ENCODE measurements around the gene CRHR2.

CRHR2 gene

DNA sequence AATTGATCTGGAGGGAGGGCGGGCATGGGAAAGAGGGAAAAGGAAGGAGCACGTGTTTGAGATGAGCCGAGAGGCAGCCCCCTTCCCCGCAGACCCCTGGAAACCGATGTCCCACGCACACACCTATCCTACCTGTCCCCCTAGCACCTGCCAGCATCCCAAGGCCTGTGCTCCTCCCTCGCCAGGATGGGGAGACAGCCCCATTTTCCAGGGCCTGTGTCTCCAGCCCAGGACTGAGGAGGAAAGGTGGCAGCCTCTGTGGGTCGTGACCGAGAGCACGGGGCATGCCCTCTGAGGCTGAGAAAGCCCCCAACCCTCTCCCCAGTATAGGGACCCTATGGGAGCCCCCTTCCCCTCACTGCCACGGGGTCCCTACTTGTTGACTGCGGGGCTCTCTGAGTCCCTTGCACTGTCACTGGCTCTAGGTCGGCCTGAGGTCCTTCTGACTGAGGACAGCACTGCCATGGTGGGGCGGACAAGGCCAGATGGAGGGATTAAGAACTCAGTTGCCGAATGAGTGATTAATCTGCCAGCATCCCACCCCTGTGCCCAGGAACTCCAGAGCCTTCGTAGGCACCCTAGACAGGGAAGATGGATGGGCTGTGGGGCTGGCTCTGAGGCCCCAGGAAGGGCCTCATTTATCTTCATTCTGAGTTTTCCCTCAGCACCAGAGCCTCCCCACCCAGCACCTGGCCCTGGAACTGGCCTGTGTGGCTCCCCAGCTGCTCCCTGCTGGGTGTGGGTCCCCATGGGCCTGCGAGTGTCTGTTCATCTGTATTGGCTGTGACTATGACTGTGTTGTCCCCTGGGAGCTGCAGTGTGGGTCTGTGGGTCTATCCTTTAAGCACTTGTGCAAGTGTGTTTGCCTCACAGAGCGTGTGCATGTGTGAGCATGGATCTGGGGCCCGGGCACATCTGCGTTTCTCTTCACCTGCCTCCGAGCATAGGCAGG is 26.0 kb downstream of the CRHR2 start:
- no peak overlapping the region for H3K4me3 Mint-ChIP-seq
- H3K4me1 Mint-ChIP-seq: no peaks in the 10 kb centered on the region
- no peak for ATAC-seq
- H3K27me3 Mint-ChIP-seq: no peaks in the 10 kb centered on the region
- H3K27ac Mint-ChIP-seq: peak overlapping the region in 1 of 2 donors; percentile 7
- no peak for DNase-seq
- no peaks in the 10 kb centered on the region for H3K9me3 Mint-ChIP-seq

- DNase-seq: no peak
- H3K4me3 Mint-ChIP-seq: no peak overlapping the region
- peak overlapping the region in 1 of 2 donors; percentile 69 for H3K27ac Mint-ChIP-seq
- no peak for ATAC-seq
- no peaks in the 10 kb centered on the region for H3K4me1 Mint-ChIP-seq
- H3K27me3 Mint-ChIP-seq: no peaks in the 10 kb centered on the region
- H3K9me3 Mint-ChIP-seq: no peaks in the 10 kb centered on the region
Observed at GRCh38 chr7:30655096-30655970, 26.9 kb downstream of the CRHR2 start.

GRCh38 chr7:30654296-30655090 is 27.8 kb downstream of the CRHR2 start:
- no peaks in the 10 kb centered on the region for H3K9me3 Mint-ChIP-seq
- H3K27ac Mint-ChIP-seq: peak overlapping the region in 1 of 2 donors; percentile 69
- ATAC-seq (no peak), DNase-seq (no peak)
- H3K4me1 Mint-ChIP-seq: no peaks in the 10 kb centered on the region
- H3K4me3 Mint-ChIP-seq: no peak overlapping the region
- no peaks in the 10 kb centered on the region for H3K27me3 Mint-ChIP-seq

GRCh38 chr7:30652698-30653641 is 29.3 kb downstream of the CRHR2 start:
- H3K27ac Mint-ChIP-seq: peak overlapping the region in 1 of 2 donors; percentile 64
- DNase-seq (no peak), ATAC-seq (no peak)
- H3K4me3 Mint-ChIP-seq: no peak overlapping the region
- H3K4me1 Mint-ChIP-seq: no peaks in the 10 kb centered on the region
- H3K9me3 Mint-ChIP-seq: no peaks in the 10 kb centered on the region
- no peaks in the 10 kb centered on the region for H3K27me3 Mint-ChIP-seq

DNA sequence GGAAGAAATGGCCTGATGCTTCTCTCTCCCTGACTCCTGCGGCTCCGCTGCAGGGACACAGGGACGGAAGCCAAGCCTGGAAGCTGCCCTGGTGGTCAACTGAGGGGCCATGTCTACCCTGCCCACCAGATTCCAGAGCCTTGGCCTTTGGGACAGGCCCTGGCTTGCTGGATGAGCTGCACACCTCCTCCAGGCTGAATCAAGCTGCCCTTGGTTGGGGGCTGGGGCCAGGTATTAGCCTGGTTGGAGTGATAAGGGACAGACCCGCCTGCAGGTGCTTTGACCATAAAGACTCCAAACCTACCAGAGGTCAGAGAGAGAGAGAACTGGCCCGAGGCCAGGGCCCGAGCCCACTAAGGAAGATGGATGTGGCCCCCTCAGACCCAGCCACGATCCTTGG is 30.1 kb downstream of the CRHR2 start:
- DNase-seq: no peak
- Mint-ChIP-seq H3K27me3 (no peaks in the 10 kb centered on the region), H3K4me3 (no peak overlapping the region)

DNA sequence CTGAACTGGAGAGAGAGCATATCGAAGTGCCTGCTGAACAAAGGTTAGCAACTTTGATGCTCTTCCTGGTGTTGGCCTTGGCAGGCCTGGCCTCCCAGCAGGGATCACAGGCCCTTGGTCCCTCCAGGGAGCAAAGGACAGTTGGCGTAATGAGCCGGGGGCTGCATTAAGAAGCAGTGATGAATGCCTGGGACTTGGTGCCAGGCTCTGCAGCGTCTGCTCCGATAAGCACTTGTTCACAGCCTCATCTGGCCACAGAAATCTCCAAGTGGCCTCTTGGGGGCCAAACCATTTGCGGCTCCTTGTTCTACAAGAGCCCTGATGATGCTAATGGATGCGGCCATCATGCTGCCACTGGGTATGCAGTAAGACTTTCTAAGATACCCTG is 31.8 kb downstream of the CRHR2 start:
- DNase-seq (no peak), ATAC-seq (no peak)
- Mint-ChIP-seq H3K9me3 (no peaks in the 10 kb centered on the region), H3K4me3 (no peak overlapping the region), H3K27ac (no peak overlapping the region), H3K4me1 (no peaks in the 10 kb centered on the region), H3K27me3 (no peaks in the 10 kb centered on the region)

More for the DNA sequence above, 30.1 kb downstream of the CRHR2 start:
- Mint-ChIP-seq H3K27ac (no peak overlapping the region), H3K9me3 (no peaks in the 10 kb centered on the region), H3K4me1 (no peaks in the 10 kb centered on the region)
- no peak for ATAC-seq

- ATAC-seq: no peak
- H3K4me1 Mint-ChIP-seq: no peaks in the 10 kb centered on the region
Observed at GRCh38 chr7:30649717-30650420, 32.4 kb downstream of the CRHR2 start.

DNA sequence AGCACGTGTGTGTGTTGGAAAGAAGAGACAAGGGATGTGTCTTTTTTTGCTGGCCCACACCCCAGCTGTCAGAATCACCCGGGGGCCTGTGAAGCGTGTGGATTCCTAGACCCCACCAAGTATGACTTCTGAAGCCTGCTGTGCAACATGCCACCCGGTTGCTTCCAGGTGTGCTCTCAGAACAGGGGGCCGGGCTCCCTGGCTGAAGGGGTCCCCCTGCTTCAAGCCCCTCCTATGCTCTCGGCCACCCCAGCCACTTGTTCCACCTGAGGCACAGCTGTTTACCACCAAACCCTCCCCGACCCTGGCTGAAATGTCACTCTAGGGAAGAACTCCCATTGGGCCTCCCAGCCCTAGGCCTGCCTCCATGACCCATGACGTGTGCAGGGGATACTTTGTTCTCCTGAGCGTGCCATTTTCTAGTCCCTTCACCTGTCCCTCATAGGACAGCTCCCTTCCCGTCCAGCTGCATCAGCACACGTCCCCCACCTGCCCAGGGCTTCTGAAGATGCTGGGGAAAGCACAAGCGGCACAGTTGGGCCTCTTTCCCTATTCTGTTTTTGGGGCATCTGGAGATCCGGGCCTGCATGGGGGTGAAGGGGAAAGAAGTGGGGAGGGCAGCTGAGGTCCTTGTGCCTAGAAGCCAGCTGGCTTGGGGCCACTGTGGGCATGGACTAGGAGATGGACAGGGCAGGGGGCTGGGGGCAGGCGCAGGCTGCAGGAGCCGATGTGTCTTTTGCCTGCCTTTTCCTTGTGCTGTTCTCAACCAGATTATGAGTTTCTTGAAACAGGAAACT is 33.3 kb downstream of the CRHR2 start:
- Mint-ChIP-seq H3K9me3 (no peaks in the 10 kb centered on the region), H3K4me1 (no peaks in the 10 kb centered on the region), H3K27me3 (no peaks in the 10 kb centered on the region), H3K27ac (peak overlapping the region in 1 of 2 donors; percentile 43), H3K4me3 (no peak overlapping the region)
- DNase-seq (no peak), ATAC-seq (peak; percentile 4)

More at GRCh38 chr7:30649717-30650420, 32.4 kb downstream of the CRHR2 start:
- H3K9me3 Mint-ChIP-seq: no peaks in the 10 kb centered on the region
- peak overlapping the region; percentile 4 to 42 for H3K27ac Mint-ChIP-seq
- H3K27me3 Mint-ChIP-seq: no peaks in the 10 kb centered on the region
- DNase-seq: no peak
- no peak overlapping the region for H3K4me3 Mint-ChIP-seq

DNA sequence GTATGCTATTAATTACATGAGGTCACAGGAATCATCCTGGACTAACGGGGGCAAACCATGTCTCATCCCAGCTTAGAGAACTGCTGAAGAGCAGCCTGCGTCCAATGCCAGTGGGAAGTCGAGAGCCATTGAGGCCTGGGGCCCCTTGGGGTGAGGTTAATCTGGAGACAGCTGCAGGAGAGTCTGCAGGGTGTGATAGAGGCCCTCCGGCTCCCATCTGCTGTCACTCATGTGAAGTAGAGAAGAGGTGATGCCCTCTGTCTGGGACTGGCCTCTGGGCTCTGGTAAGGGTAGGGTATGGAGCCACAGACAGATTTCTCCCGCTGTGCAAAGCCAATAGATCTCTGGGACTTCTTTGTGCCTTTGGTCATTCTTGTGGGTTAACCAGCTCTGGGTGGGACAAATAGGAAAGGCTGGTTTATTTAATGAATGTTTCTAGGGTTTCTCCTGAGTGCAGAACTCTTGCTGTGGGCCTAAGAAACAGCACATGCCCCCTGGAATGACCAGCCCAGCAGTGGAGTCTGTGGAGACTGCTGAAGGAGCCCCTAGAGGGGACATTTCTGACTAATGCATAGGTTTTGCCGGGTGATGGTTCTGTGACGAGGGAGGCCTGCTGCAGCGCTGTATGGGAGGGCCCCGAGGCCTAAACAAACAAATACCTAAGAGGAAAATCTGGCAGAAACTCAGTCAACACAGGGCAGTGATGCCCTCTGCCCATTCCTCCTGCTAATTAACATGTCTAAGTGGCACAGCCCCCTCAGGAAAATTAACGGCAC is 34.5 kb downstream of the CRHR2 start:
- ATAC-seq (peak; percentile 50), DNase-seq (no peak)
- Mint-ChIP-seq H3K27me3 (no peaks in the 10 kb centered on the region), H3K27ac (peak overlapping the region in 1 of 2 donors; percentile 91), H3K9me3 (no peaks in the 10 kb centered on the region), H3K4me1 (no peaks in the 10 kb centered on the region), H3K4me3 (peak overlapping the region in 1 of 2 donors; percentile 38)

DNA sequence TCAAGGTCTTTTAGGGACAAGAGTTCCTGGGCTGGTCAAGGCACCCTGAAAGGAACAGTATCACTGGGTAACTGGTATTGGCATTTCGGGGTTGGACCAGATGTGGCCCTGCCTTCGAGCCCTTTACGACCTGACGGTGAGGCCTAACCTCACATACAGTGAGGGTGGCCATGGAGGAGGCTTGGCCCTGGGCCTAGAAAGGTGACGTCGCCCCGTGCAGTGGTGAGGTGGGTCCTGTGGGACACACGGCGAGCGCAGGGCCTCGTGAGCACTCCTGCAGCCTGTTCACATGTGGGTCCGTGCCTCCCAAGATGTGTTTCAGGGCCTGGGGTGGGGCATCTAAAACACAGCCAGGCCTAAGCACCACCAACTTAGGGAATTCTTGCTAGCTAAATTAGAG is 36.1 kb downstream of the CRHR2 start:
- ATAC-seq: peak; percentile 5
- no peaks in the 10 kb centered on the region for H3K9me3 Mint-ChIP-seq
- H3K4me3 Mint-ChIP-seq: no peak overlapping the region
- no peak overlapping the region for H3K27ac Mint-ChIP-seq
- no peaks in the 10 kb centered on the region for H3K27me3 Mint-ChIP-seq
- DNase-seq: no peak
- H3K4me1 Mint-ChIP-seq: no peaks in the 10 kb centered on the region

DNA sequence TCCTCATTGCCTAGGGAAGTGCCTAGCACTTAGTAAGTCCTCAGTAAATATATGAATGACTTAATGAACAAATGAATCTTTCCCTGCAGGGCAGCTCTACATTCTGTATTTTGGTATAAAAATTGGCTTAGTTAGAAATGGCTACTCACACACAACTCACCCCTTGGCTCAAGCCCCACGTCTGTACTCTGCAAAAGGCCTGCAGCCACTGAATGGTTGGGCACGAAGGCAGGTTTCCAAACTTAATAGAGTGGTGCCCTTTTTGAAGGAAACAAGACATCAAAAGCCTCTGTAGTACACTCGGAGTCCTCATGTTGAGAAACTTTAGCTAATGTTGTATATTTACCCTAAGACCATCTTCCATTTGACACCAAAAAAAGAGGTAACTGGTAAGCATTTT is 36.6 kb downstream of the CRHR2 start:
- Mint-ChIP-seq H3K4me3 (no peak overlapping the region), H3K27me3 (no peaks in the 10 kb centered on the region), H3K27ac (no peak overlapping the region), H3K9me3 (no peaks in the 10 kb centered on the region), H3K4me1 (no peaks in the 10 kb centered on the region)
- DNase-seq: no peak
- no peak for ATAC-seq

GRCh38 chr7:30644286-30644955 is 37.8 kb downstream of the CRHR2 start:
- ATAC-seq (no peak), DNase-seq (no peak)
- no peak overlapping the region for H3K27ac Mint-ChIP-seq
- no peaks in the 10 kb centered on the region for H3K27me3 Mint-ChIP-seq
- no peaks in the 10 kb centered on the region for H3K9me3 Mint-ChIP-seq
- no peaks in the 10 kb centered on the region for H3K4me1 Mint-ChIP-seq
- H3K4me3 Mint-ChIP-seq: no peak overlapping the region
